Parathyroid adenoma (tissue), 2 donors: Measurements from ENCODE around the gene SCG5.

Experiments
- H2AFZ ChIP-seq: fragments of 300-600 bp; sonication (generic); one replicate; pipeline ENCODE4 v1.7.0; 2017; ENCODE audit warnings: antibody characterized with exemption, mild to moderate bottlenecking
- H3K27ac ChIP-seq: fragments of 300-600 bp; sonication (generic); one replicate; pipeline ENCODE4 v1.7.0; 2017
- H3K27me3 ChIP-seq: fragments of 300-600 bp; sonication (generic); one replicate; pipeline ENCODE4 v1.7.0; 2017; ENCODE audit warnings: low read length; ENCODE audit not compliant: control insufficient read depth, insufficient read depth
- H3K36me3 ChIP-seq: fragments of 300-600 bp; sonication (generic); one replicate; pipeline ENCODE4 v1.7.0; 2017; ENCODE audit warnings: low read length; ENCODE audit not compliant: control insufficient read depth, insufficient read depth
- H3K4me1 ChIP-seq: fragments of 300-600 bp; sonication (generic); one replicate; pipeline ENCODE4 v1.7.0; 2017; ENCODE audit warnings: control low read depth
- H3K4me2 ChIP-seq: fragments of 300-600 bp; sonication (generic); one replicate; pipeline ENCODE4 v1.7.0; 2017; ENCODE audit warnings: low read length
- H3K4me3 ChIP-seq: fragments of 300-600 bp; sonication (generic); one replicate; pipeline ENCODE4 v1.7.0; 2017; ENCODE audit warnings: low read depth, low read length
- H3K79me2 ChIP-seq: fragments of 300-600 bp; sonication (generic); one replicate; pipeline ENCODE4 v1.7.0; 2017; ENCODE audit warnings: control low read depth
- H3K9ac ChIP-seq: fragments of 300-600 bp; sonication (generic); one replicate; pipeline ENCODE4 v1.7.0; 2017; ENCODE audit warnings: mild to moderate bottlenecking
- H3K9me3 ChIP-seq: fragments of 300-600 bp; sonication (generic); one replicate; pipeline ENCODE4 v1.7.0; 2017; ENCODE audit warnings: low read length; ENCODE audit not compliant: control insufficient read depth
- TF ChIP-seq, protein P1 (sequence below): fragments of 300-600 bp; sonication (generic); IDR thresholded peaks from one replicate; pipeline ENCODE4 v1.7.0; 2017; ENCODE audit warnings: antibody characterized with exemption, mild to moderate bottlenecking
- donor health status: primary hyperparathyroidism.

SCG5 gene

DNA sequence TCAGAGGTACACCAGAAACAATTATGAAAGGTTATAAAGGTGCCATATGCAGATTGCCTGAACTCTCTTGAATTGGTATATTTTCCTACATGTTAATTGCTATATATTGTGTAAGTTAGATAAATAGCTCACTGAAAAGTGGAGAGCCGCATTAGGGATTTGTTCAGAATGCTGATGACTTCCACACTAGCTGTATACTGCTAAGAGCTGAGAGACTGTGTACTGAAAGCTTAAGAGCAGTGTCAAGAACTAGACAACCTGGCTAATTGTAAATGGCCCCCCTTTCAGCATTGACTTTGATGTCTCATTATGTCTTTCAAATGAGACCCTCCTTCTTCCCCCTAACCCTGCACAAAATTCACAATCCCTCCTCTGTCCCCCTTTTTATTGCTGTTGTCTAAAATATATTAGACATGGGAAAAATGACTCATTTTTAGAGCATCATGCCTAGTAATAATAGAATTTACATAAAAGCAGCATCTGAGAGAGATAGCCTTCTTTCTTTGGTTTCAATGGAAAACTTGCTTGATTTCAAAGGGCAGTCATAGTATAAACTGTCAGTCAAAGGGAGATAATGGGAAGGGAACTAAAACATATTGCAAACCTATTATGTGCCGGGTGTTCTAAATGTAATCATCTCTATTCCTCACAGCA, 41.6 kb downstream of the SCG5 start:
- TF ChIP-seq, protein P1, sequence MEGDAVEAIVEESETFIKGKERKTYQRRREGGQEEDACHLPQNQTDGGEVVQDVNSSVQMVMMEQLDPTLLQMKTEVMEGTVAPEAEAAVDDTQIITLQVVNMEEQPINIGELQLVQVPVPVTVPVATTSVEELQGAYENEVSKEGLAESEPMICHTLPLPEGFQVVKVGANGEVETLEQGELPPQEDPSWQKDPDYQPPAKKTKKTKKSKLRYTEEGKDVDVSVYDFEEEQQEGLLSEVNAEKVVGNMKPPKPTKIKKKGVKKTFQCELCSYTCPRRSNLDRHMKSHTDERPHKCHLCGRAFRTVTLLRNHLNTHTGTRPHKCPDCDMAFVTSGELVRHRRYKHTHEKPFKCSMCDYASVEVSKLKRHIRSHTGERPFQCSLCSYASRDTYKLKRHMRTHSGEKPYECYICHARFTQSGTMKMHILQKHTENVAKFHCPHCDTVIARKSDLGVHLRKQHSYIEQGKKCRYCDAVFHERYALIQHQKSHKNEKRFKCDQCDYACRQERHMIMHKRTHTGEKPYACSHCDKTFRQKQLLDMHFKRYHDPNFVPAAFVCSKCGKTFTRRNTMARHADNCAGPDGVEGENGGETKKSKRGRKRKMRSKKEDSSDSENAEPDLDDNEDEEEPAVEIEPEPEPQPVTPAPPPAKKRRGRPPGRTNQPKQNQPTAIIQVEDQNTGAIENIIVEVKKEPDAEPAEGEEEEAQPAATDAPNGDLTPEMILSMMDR, result no peak
- Histone ChIP-seq H3K27me3 (no peaks in the 10 kb centered on the region), H3K4me2 (no peak overlapping the region), H3K9ac (no peak overlapping the region), H3K4me3 (no peak overlapping the region), H3K36me3 (no peaks in the 10 kb centered on the region), H3K4me1 (no peaks in the 10 kb centered on the region), H3K9me3 (no peaks in the 10 kb centered on the region), H3K79me2 (no peaks in the 10 kb centered on the region), H2AFZ (no peak overlapping the region), H3K27ac (no peak overlapping the region)

DNA sequence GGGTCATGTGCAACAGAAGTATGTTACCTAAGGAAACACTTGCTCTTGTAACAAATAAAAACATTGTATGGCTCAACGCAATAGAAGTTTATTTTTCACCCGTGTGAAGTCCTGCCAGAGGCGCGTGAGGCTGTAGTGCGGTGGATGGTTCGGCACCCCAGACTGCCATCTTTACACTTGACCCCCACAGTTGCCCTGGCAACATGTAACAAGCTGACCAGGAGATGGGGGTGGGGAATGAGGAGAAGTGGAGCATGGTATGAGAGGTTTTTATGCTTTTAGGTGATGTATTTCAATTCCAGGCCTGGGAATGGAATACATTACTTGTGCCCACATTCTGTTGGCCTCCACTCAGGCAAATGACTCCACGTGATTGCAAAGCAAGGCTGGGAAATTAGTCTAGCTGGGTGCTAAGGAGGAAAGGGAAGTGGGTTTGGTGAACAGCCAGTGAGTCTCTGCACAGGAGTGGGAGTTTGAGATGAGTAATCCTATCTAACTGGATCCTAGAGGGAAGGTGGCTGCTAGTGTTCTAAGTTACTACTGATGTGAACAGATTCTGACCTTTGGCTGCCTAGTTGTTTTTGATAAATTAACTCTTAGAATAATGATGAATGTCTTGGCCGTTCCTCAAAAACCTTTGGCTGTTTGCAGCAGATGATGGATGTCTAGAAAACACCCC, 42.5 kb downstream of the SCG5 start:
- H3K27ac ChIP-seq, result no peak overlapping the region
- TF ChIP-seq, protein P1, result no peak
- H3K36me3 ChIP-seq, result no peaks in the 10 kb centered on the region
- H3K79me2 ChIP-seq, result no peaks in the 10 kb centered on the region
- no peaks in the 10 kb centered on the region for H3K9me3 ChIP-seq
- no peak overlapping the region for H3K4me3 ChIP-seq
- no peak overlapping the region for H3K9ac ChIP-seq
- H2AFZ ChIP-seq, result no peak overlapping the region
- H3K4me2 ChIP-seq, result no peak overlapping the region
- no peaks in the 10 kb centered on the region for H3K4me1 ChIP-seq
- H3K27me3 ChIP-seq, result no peaks in the 10 kb centered on the region

DNA sequence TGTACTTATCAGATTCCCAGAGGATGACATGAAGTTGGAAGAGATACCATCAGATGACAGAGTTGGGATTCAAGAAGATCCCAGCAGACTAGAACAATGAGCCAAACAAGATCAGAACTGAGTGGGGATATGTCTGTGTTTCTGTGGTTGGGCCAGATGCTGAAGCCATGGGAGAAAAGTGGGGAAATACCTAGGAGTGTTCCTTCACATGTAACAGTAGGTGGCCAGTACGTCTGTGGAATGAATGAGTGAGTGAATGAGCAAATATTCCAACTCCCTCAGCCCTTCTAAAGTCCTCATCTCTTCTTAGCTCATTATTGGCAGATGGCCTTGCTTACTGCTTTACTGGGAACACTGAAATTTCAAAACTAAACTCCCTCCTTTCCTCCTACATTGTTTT, 44.1 kb downstream of the SCG5 start:
- no peaks in the 10 kb centered on the region for H3K9me3 ChIP-seq
- no peak overlapping the region for H3K27ac ChIP-seq
- no peaks in the 10 kb centered on the region for H3K4me1 ChIP-seq
- H3K4me2 ChIP-seq, result no peak overlapping the region
- no peak overlapping the region for H3K9ac ChIP-seq
- no peaks in the 10 kb centered on the region for H3K36me3 ChIP-seq
- H2AFZ ChIP-seq, result no peak overlapping the region
- H3K79me2 ChIP-seq, result no peaks in the 10 kb centered on the region
- TF ChIP-seq, protein P1, result no peak
- no peaks in the 10 kb centered on the region for H3K27me3 ChIP-seq
- H3K4me3 ChIP-seq, result no peak overlapping the region

DNA sequence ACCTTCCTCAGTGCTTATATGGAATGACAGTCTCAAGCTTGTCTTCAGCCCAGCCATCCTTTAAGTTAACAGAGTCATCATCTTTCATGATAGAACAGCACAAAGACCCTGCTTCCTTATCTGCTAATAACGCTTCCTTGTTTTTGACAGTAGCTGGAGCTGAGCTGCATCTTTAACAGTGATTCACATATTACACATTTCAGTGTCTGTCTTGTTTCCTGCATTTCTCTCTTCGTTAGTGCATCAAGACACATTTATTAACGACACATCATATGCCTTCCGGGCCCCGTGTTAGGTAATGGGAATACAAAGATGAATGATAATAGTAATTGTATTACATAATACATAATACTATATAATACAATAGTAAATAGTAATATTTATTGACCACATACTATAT, 46.0 kb downstream of the SCG5 start:
- TF ChIP-seq, protein P1, result no peak
- no peaks in the 10 kb centered on the region for H3K4me1 ChIP-seq
- no peaks in the 10 kb centered on the region for H3K36me3 ChIP-seq
- no peaks in the 10 kb centered on the region for H3K79me2 ChIP-seq
- H3K4me3 ChIP-seq, result no peak overlapping the region
- H3K9me3 ChIP-seq, result no peaks in the 10 kb centered on the region
- no peak overlapping the region for H2AFZ ChIP-seq
- H3K9ac ChIP-seq, result no peak overlapping the region
- H3K27ac ChIP-seq, result no peak overlapping the region
- H3K4me2 ChIP-seq, result no peak overlapping the region
- H3K27me3 ChIP-seq, result no peaks in the 10 kb centered on the region

DNA sequence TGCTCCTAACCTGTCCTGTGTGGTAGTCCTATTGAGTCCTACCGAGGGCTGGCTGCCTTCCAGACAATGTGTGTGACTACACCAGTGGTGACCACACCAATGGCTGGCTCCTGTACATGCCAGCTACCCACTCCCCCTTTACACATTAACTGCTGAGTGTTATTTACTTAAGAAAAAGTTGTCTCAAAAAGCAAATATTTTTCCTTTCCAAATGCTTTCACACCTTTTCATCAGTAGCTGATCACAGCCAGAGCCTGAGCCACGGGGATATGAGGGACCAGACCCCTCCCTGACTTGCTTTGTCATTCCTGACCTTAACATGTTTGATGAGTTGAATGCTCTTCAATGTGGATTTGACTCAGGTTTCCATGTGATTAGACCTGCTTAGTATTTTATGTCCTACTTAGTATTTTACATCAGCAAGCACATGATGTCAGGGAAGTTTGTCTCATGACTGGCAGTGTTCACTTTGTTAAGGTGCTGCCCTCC, 46.7 kb downstream of the SCG5 start:
- Histone ChIP-seq H3K27ac (no peak overlapping the region), H3K4me3 (no peak overlapping the region), H3K79me2 (no peaks in the 10 kb centered on the region), H2AFZ (no peak overlapping the region), H3K27me3 (no peaks in the 10 kb centered on the region), H3K36me3 (no peaks in the 10 kb centered on the region), H3K9ac (no peak overlapping the region), H3K4me2 (no peak overlapping the region), H3K9me3 (no peaks in the 10 kb centered on the region), H3K4me1 (no peaks in the 10 kb centered on the region)
- TF ChIP-seq, protein P1, result no peak
